K562 (cell line): ENCODE measurements around the gene PPA1. TPM values are rescaled to one million over a fixed set of nuclear protein-coding genes. Genes with fewer than 3 reads are reported as not detected.

ENCODE experiments used
- ATAC-seq: fragments of 200-7000 bp; cut with Tn5 transposase; 3 replicates; pipeline ENCODE4 v1.9.1; 2020; ENCODE audit warnings: moderate library complexity
- BruUV-seq: library from RNA; stranded (reverse); fragments of 400-500 nt; replicated peaks from 2 replicates; lab custom pipeline; 2021; lab: Mats Ljungman, UMichigan
- CTCF ChIA-PET: fragments of 300-600 bp; formaldehyde crosslinking; extraction: SDS; loops from one replicate; lab custom pipeline; 2021; ENCODE audit warnings: low intra/inter-chr PET ratio; lab: Yijun Ruan, JAX
- POLR2A ChIA-PET: fragments of 300-600, 350-650 bp; sonication (Branson Sonifier 250); formaldehyde crosslinking; extraction: SDS; loops from one replicate; lab custom pipeline; 2021; ENCODE audit warnings: antibody characterized with exemption, inconsistent platforms; lab: Yijun Ruan, JAX
- DNase-seq, 4 experiments: peaks; one replicate each; pipeline versions ENCODE4 v3.0.0 to v3.0.0-alpha.2; 2011 to 2018; ENCODE audit warnings: low spot score in 3 of 4, mixed read lengths in 3 of 4; ENCODE audit errors: extremely low read depth in 1 of 4
- FAIRE-seq: peaks from 2 replicates; lab custom pipeline; 2011; peaks lifted over from hg19 to GRCh38; lab: Jason Lieb, UNC
- H2AFZ ChIP-seq: 2 replicates; pipeline ENCODE4 v1.6.0; 2011; ENCODE audit warnings: low read depth, low read length, control low read depth, inconsistent platforms
- H3K27ac ChIP-seq: fragments of 200-600 bp; 3 replicates; pipeline ENCODE4 v1.8.0; 2011; ENCODE audit warnings: low read depth, mild to moderate bottlenecking, control low read depth, inconsistent platforms, low read length, moderate library complexity, mixed read lengths; ENCODE audit errors: extremely low read depth
- H3K27me3 ChIP-seq, 2 experiments: fragments of 300-600 bp in 1 of 2; 2 replicates in 1 of 2; 3 replicates in 1 of 2; pipeline versions ENCODE4 v1.6.0 to v1.8.0; 2011; ENCODE audit warnings: inconsistent platforms in 2 of 2, low read length in 2 of 2, mild to moderate bottlenecking in 1 of 2, mixed read lengths in 1 of 2, moderate library complexity in 1 of 2; ENCODE audit not compliant: control insufficient read depth in 2 of 2, insufficient read depth in 2 of 2
- H3K36me3 ChIP-seq: fragments of 300-600 bp; 3 replicates; pipeline ENCODE4 v1.8.0; 2011; ENCODE audit warnings: mild to moderate bottlenecking, low read length, inconsistent platforms; ENCODE audit not compliant: control insufficient read depth, insufficient read depth
- H3K4me1 ChIP-seq, 2 experiments: fragments of 200-600 bp in 1 of 2; replicated peaks in 1 of 2; 2 replicates in 1 of 2; 3 replicates in 1 of 2; pipeline versions ENCODE4 v1.5.1 to v1.8.0; 2011; ENCODE audit warnings: inconsistent platforms in 2 of 2, low read length in 2 of 2, mild to moderate bottlenecking in 1 of 2, mixed read lengths in 1 of 2, moderate library complexity in 1 of 2; ENCODE audit not compliant: control insufficient read depth in 2 of 2, insufficient read depth in 2 of 2
- H3K4me2 ChIP-seq: 2 replicates; pipeline ENCODE4 v1.6.1; 2011; ENCODE audit warnings: low read length, control low read depth, inconsistent platforms, mixed read lengths; ENCODE audit not compliant: insufficient read depth
- H3K4me3 ChIP-seq: fragments of 200-600 bp; sonication (generic), shearing (Covaris generic); 2 replicates; pipeline ENCODE4 v1.5.1; 2016; ENCODE audit warnings: control low read depth, inconsistent platforms
- H3K79me2 ChIP-seq: fragments of 200-600 bp; 3 replicates; pipeline ENCODE4 v1.8.0; 2011; ENCODE audit warnings: low read length, inconsistent platforms; ENCODE audit not compliant: control insufficient read depth, insufficient read depth
- H3K9ac ChIP-seq, 2 experiments: 2 replicates each; pipeline versions ENCODE4 v1.6.0 to v1.6.1; 2011; ENCODE audit warnings: low read depth in 2 of 2, low read length in 2 of 2, control low read depth in 1 of 2, inconsistent platforms in 1 of 2, mild to moderate bottlenecking in 1 of 2, mixed read lengths in 1 of 2; ENCODE audit not compliant: insufficient read depth in 1 of 2
- H3K9me1 ChIP-seq: one replicate; pipeline ENCODE4 v1.6.0; 2011; ENCODE audit warnings: inconsistent platforms, mild to moderate bottlenecking, low read length, moderate library complexity; ENCODE audit not compliant: control insufficient read depth, insufficient read depth
- H3K9me3 ChIP-seq: replicated peaks from 2 replicates; pipeline ENCODE4 v1.5.1; 2011; ENCODE audit warnings: low read depth, low read length, inconsistent platforms; ENCODE audit not compliant: control insufficient read depth, insufficient read depth
- H4K20me1 ChIP-seq: replicated peaks from 2 replicates; pipeline ENCODE4 v1.6.1; 2011; ENCODE audit warnings: low read length, inconsistent platforms, mixed read lengths; ENCODE audit not compliant: control insufficient read depth, insufficient read depth
- ATF2 ChIP-seq: sonication (generic); formaldehyde crosslinking; IDR thresholded peaks from 2 replicates; pipeline ENCODE4 v1.8.1; 2022; ENCODE audit warnings: missing genetic modification reagents
- E2F8 ChIP-seq: fragments of 450-650 bp; IDR thresholded peaks from 2 replicates; pipeline ENCODE4 v1.7.1; 2018; ENCODE audit warnings: mild to moderate bottlenecking, low read depth; ENCODE audit not compliant: partially characterized antibody
- ELK1 ChIP-seq: sonication (generic); formaldehyde crosslinking; IDR thresholded peaks from 2 replicates; pipeline ENCODE4 v1.8.1; 2022; ENCODE audit warnings: missing genetic modification reagents
- L3MBTL2 ChIP-seq: fragments of 450-650 bp; IDR thresholded peaks from 2 replicates; pipeline ENCODE4 v1.6.1; 2016; ENCODE audit warnings: mild to moderate bottlenecking, moderate library complexity
- LCOR ChIP-seq: sonication (generic); formaldehyde crosslinking; IDR thresholded peaks from 2 replicates; pipeline ENCODE4 v1.8.0; 2022; ENCODE audit warnings: mild to moderate bottlenecking, missing genetic modification reagents
- NFATC3 ChIP-seq: fragments of 450-650 bp; IDR thresholded peaks from 2 replicates; pipeline ENCODE4 v1.6.1; 2017; ENCODE audit warnings: mild to moderate bottlenecking
- RNF2 ChIP-seq: sonication (generic); IDR thresholded peaks from 2 replicates; pipeline ENCODE4 v1.6.1; 2016
- XRCC5 ChIP-seq: fragments of 200-400 bp; formaldehyde crosslinking; IDR thresholded peaks from 2 replicates; pipeline ENCODE4 v1.6.1; 2017; ENCODE audit warnings: low read depth, mild to moderate bottlenecking, low read length
- ZBTB26 ChIP-seq: fragments of 450-650 bp; formaldehyde crosslinking; IDR thresholded peaks from 2 replicates; pipeline ENCODE4 v1.4.0; 2022; ENCODE audit warnings: missing genetic modification characterization
- ZBTB49 ChIP-seq: sonication (generic); formaldehyde crosslinking; IDR thresholded peaks from 2 replicates; pipeline ENCODE4 v1.8.0; 2022; ENCODE audit warnings: missing genetic modification reagents, mild to moderate bottlenecking, borderline replicate concordance
- ZNF583 ChIP-seq: fragments of 250-450 bp; sonication (Bioruptor Pico); IDR thresholded peaks from 2 replicates; pipeline ENCODE4 v1.4.0; 2020
- ZZZ3 ChIP-seq: fragments of 450-650 bp; IDR thresholded peaks from 2 replicates; pipeline ENCODE4 v1.6.1; 2016; ENCODE audit warnings: antibody characterized with exemption, mild to moderate bottlenecking, moderate library complexity
- WGBS: fragments of 100-300 bp; shearing (Covaris generic); methylation state at CpG from one replicate; pipeline ENCODE4 v1.1.6; 2016; ENCODE audit warnings: low coverage, mixed read lengths; ENCODE audit not compliant: insufficient coverage; ENCODE audit errors: missing lambda C conversion rate; 5-methylcytosine and 5-hydroxymethylcytosine counted together
- in situ Hi-C: fragments of 300-500 bp; cut with MboI; formaldehyde crosslinking; loops from 4 replicates; pipeline ENCODE4 v1.15.0; 2018; ENCODE audit warnings: inconsistent platforms, mixed read lengths
- intact Hi-C: fragments of 100-400 bp; cut with micrococcal nuclease; formaldehyde crosslinking; loops from 2 replicates; pipeline ENCODE4 v1.14.2; 2022
- polyA plus RNA-seq, 8 experiments: library from polyadenylated mRNA; depleted of rRNA in 4 of 8; stranded (reverse) in 5 of 8; unstranded in 3 of 8; fragments of >200 nt; fragmentation: Nextera tagmentation in 2 of 8; fragmentation: Illumina TruSeq in 1 of 8; extraction: Ambion mirVana in 2 of 8; extraction: Trizol in 1 of 8; gene quantifications; 2 replicates each; pipeline versions ENCODE4 v1.2.1 to v1.2.3, GENCODE V29; 2011 to 2014; ENCODE audit warnings: inconsistent platforms in 1 of 8, missing spikeins in 1 of 8
- total RNA-seq, 7 experiments: library from RNA; depleted of rRNA in 6 of 7; stranded (reverse); fragments of >200 nt in 6 of 7; fragmentation: Illumina TruSeq in 2 of 7; extraction: Trizol in 2 of 7; gene quantifications; 2 replicates each; pipeline versions ENCODE4 v1.2.1 to v1.2.3, GENCODE V29; 2011 to 2021; ENCODE audit warnings: low replicate concordance in 1 of 7

Gene PPA1
- total and polyA plus RNA-seq, 9 of the 15 experiments (the other 6 are each of a cell fraction or from before 2014, with no cell fraction given), result 301 to 635 (median 471) TPM

- Histone ChIP-seq H3K27me3 (peaks cover 40 to 59% of the 10 kb centered on the region in 2 experiments), H3K9me3 (no peaks in the 10 kb centered on the region), H3K4me2 (no peak overlapping the region), H3K9me1 (no peaks in the 10 kb centered on the region), H3K36me3 (no peaks in the 10 kb centered on the region), H3K4me1 (peaks cover 0 to 15% of the 10 kb centered on the region in 2 experiments; a peak in 3 of 5 replicates), H4K20me1 (no peaks in the 10 kb centered on the region), H2AFZ (no peak overlapping the region), H3K9ac (no peak overlapping the region), H3K79me2 (no peaks in the 10 kb centered on the region), H3K4me3 (no peak overlapping the region), H3K27ac (no peak overlapping the region)
- intact Hi-C loops (no loop called here), in situ Hi-C loops (no loop called here)
- DNase-seq (no peak), FAIRE-seq (no peak), ATAC-seq (no peak; the same call in 2 of the 3 replicates)
- WGBS, result 4% methylated on average over 14 of the region's 14 CpGs
- ChIA-PET POLR2A (interaction anchor here (0.8 to 4.4 kb wide), 6 partner anchors 10 to 50 kb away, joined by 3 to 15 read pairs (median 3); partner anchors contain the start of gene PPA1), CTCF (no interaction called here)
- no TSS peak for BruUV-seq
- no peak for TF ChIP-seq ELK1 (CRISPR knock-in tag)
- TF ChIP-seq ZBTB49 (CRISPR knock-in tag), result no peak
- TF ChIP-seq E2F8, result no peak
- TF ChIP-seq LCOR, result no peak
- TF ChIP-seq XRCC5, result no peak
- TF ChIP-seq ZNF583 (CRISPR knock-in tag), result no peak
- no peak for TF ChIP-seq ATF2 (CRISPR knock-in tag)
- no peak for TF ChIP-seq ZZZ3
- no peak for TF ChIP-seq RNF2
- no peak for TF ChIP-seq L3MBTL2
- no peak for TF ChIP-seq NFATC3
- no peak for TF ChIP-seq ZBTB26
Observed at GRCh38 chr10:70253878-70254765, 20.9 kb upstream of the PPA1 start.
